Endothelial cell of umbilical vein (primary cell): ENCODE results near the gene SHBG. TPM values are rescaled to one million over a fixed set of nuclear protein-coding genes. Genes with fewer than 3 reads are reported as not detected.

Experiments
- BruUV-seq: library from RNA; stranded (reverse); fragments of 400-500 nt; replicated peaks from 2 replicates; lab custom pipeline; 2021; lab: Mats Ljungman, UMichigan
- CTCF ChIA-PET: fragments of 300-600, 350-600 bp; sonication (Branson Sonifier 250); formaldehyde crosslinking; loops from one replicate; lab custom pipeline; 2021; ENCODE audit warnings: antibody characterized with exemption, inconsistent platforms; lab: Charles Lee
- POLR2A ChIA-PET: fragments of 300-600, 350-600 bp; sonication (Branson Sonifier 250); formaldehyde crosslinking; loops from one replicate; lab custom pipeline; 2021; ENCODE audit warnings: antibody characterized with exemption, inconsistent platforms; lab: Charles Lee
- DNase-seq: peaks from one replicate; pipeline ENCODE4 v3.0.0-alpha.2; 2011; ENCODE audit warnings: low read depth, low spot score
- FAIRE-seq: peaks from 2 replicates; lab custom pipeline; 2011; peaks lifted over from hg19 to GRCh38; lab: Jason Lieb, UNC
- H2AFZ ChIP-seq: 2 replicates; pipeline ENCODE4 v1.6.0; 2012; ENCODE audit warnings: low read depth, low read length, control low read depth, inconsistent platforms
- H3K27ac ChIP-seq: 2 replicates; pipeline ENCODE4 v1.5.1; 2011; ENCODE audit warnings: low read depth, mild to moderate bottlenecking, control low read depth, low read length, moderate library complexity; ENCODE audit not compliant: insufficient read depth
- H3K27me3 ChIP-seq, 2 experiments: 2 replicates each; pipeline versions ENCODE4 v1.6.0 to v1.6.1; 2011; ENCODE audit warnings: low read length in 2 of 2, mixed read lengths in 1 of 2; ENCODE audit not compliant: control insufficient read depth in 2 of 2, insufficient read depth in 2 of 2
- H3K36me3 ChIP-seq, 2 experiments: 2 replicates in 1 of 2; 3 replicates in 1 of 2; pipeline ENCODE4 v1.5.1; 2011; ENCODE audit warnings: low read length in 2 of 2, mild to moderate bottlenecking in 1 of 2, moderate library complexity in 1 of 2; ENCODE audit not compliant: control insufficient read depth in 2 of 2, insufficient read depth in 2 of 2; ENCODE audit errors: extremely low read depth in 1 of 2
- H3K4me1 ChIP-seq: 3 replicates; pipeline ENCODE4 v1.5.1; 2011; ENCODE audit warnings: mild to moderate bottlenecking, low read length; ENCODE audit not compliant: control insufficient read depth, insufficient read depth; ENCODE audit errors: extremely low read depth
- H3K4me2 ChIP-seq: 2 replicates; pipeline ENCODE4 v1.6.1; 2011; ENCODE audit warnings: low read length, control low read depth, mixed read lengths; ENCODE audit not compliant: insufficient read depth
- H3K4me3 ChIP-seq, 3 experiments: fragments of 200-600 bp in 1 of 3; sonication (generic), shearing (Covaris generic) in 1 of 3; replicated peaks in 1 of 3; 2 replicates each; pipeline ENCODE4 v1.5.1; 2011 to 2016; ENCODE audit warnings: control low read depth in 3 of 3, low read length in 3 of 3, mild to moderate bottlenecking in 2 of 3, inconsistent platforms in 1 of 3, low read depth in 1 of 3, moderate library complexity in 1 of 3; ENCODE audit not compliant: insufficient read depth in 1 of 3
- H3K79me2 ChIP-seq: 2 replicates; pipeline ENCODE4 v1.6.0; 2012; ENCODE audit warnings: low read length, inconsistent platforms; ENCODE audit not compliant: control insufficient read depth, insufficient read depth
- H3K9ac ChIP-seq: replicated peaks from 2 replicates; pipeline ENCODE3; 2011; ENCODE audit warnings: low read length, control low read depth; ENCODE audit not compliant: insufficient read depth; ENCODE audit errors: extremely low read depth
- H3K9me1 ChIP-seq: replicated peaks from 3 replicates; pipeline ENCODE4 v1.6.0; 2011; ENCODE audit warnings: mild to moderate bottlenecking, low read length; ENCODE audit not compliant: control insufficient read depth, insufficient read depth; ENCODE audit errors: extremely low read depth
- H3K9me3 ChIP-seq: replicated peaks from 2 replicates; pipeline ENCODE4 v1.5.1; 2012; ENCODE audit warnings: low read length, inconsistent platforms; ENCODE audit not compliant: control insufficient read depth, insufficient read depth
- H4K20me1 ChIP-seq: replicated peaks from 2 replicates; pipeline ENCODE3; 2011; ENCODE audit warnings: mild to moderate bottlenecking, low read length; ENCODE audit not compliant: control insufficient read depth, insufficient read depth; ENCODE audit errors: extremely low read depth
- GATA2 ChIP-seq: IDR thresholded peaks from 2 replicates; pipeline ENCODE4 v1.7.0; 2011; ENCODE audit warnings: low read depth, mild to moderate bottlenecking, moderate library complexity, mixed read lengths, low read length; ENCODE audit not compliant: insufficient read length, insufficient read depth
- dilution Hi-C: fragments of 300-500 bp; cut with MboI; formaldehyde crosslinking; loops from one replicate; pipeline ENCODE4 v1.15.0; 2019; ENCODE audit warnings: low sequenced_read_pairs; ENCODE audit not compliant: extremely low pct_ligation_motif_present
- intact Hi-C: fragments of 100-400 bp; cut with micrococcal nuclease; formaldehyde crosslinking; loops from one replicate; pipeline ENCODE4 v1.10.0; 2022
- polyA plus RNA-seq, 4 experiments: library from polyadenylated mRNA; depleted of rRNA in 3 of 4; stranded (reverse) in 3 of 4; unstranded in 1 of 4; fragments of >200 nt; gene quantifications; 2 replicates each; pipeline versions ENCODE4 v1.2.1 to v1.2.3, GENCODE V29; 2011 to 2012; ENCODE audit warnings: missing spikeins in 1 of 4
- total RNA-seq: library from RNA; stranded (reverse); gene quantifications from 2 replicates; pipeline ENCODE4 v1.2.3, GENCODE V29; 2021
- TF ChIP-seq, protein P1 (sequence below), 2 donors: IDR thresholded peaks; 1 replicate in 1 of 2; 2 replicates in 1 of 2; pipeline ENCODE4 v1.5.1; 2011; ENCODE audit warnings: low read length in 2 of 2, mild to moderate bottlenecking in 2 of 2, moderate library complexity in 2 of 2, control low read depth in 1 of 2, inconsistent platforms in 1 of 2, low read depth in 1 of 2; ENCODE audit not compliant: insufficient read depth in 1 of 2; ENCODE audit errors: extremely low read depth in 1 of 2

Gene SHBG
- total and polyA plus RNA-seq, 2 donors (not counting 3 experiments of a cell fraction or from before 2014, with no cell fraction given) = 0.51 TPM; not detected in 1

GRCh38 chr17:7613769-7614424 is 16.0 kb upstream of the SHBG start:
- Histone ChIP-seq H3K79me2 (peaks cover 49% of the 10 kb centered on the region), H3K4me3 (peak overlapping the region; percentile 55 to 97 (median 73)), H3K9ac (peak overlapping the region; percentile 90), H3K36me3 (no peaks in the 10 kb centered on the region), H4K20me1 (peaks cover 3% of the 10 kb centered on the region), H3K9me1 (no peaks in the 10 kb centered on the region), H3K4me2 (peak overlapping the region; percentile 99), H3K27ac (peak overlapping the region; percentile 56), H3K9me3 (no peaks in the 10 kb centered on the region), H2AFZ (peak overlapping the region; percentile 9), H3K4me1 (peaks cover 24% of the 10 kb centered on the region), H3K27me3 (no peaks in the 10 kb centered on the region)
- TSS peak; percentile 40 for BruUV-seq
- no peak for FAIRE-seq
- intact Hi-C loops (loop anchor here (2.0 to 10.0 kb wide), 3 partner anchors 25 to 231 kb away; partner anchors contain the start of gene SENP3), dilution Hi-C loops (no loop called here)
- ChIA-PET POLR2A (interaction anchor here (2.3 kb wide), 1 partner anchor 13 kb away, joined by 8 read pairs; the partner anchor contains the start of gene SAT2), CTCF (interaction anchor here (1.2 to 2.0 kb wide), 3 partner anchors 14 to 74 kb away, joined by 4 to 11 read pairs (median 5); partner anchors contain the start of genes MPDU1, SAT2 and TP53)
- TF ChIP-seq, protein P1, sequence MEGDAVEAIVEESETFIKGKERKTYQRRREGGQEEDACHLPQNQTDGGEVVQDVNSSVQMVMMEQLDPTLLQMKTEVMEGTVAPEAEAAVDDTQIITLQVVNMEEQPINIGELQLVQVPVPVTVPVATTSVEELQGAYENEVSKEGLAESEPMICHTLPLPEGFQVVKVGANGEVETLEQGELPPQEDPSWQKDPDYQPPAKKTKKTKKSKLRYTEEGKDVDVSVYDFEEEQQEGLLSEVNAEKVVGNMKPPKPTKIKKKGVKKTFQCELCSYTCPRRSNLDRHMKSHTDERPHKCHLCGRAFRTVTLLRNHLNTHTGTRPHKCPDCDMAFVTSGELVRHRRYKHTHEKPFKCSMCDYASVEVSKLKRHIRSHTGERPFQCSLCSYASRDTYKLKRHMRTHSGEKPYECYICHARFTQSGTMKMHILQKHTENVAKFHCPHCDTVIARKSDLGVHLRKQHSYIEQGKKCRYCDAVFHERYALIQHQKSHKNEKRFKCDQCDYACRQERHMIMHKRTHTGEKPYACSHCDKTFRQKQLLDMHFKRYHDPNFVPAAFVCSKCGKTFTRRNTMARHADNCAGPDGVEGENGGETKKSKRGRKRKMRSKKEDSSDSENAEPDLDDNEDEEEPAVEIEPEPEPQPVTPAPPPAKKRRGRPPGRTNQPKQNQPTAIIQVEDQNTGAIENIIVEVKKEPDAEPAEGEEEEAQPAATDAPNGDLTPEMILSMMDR (IDR thresholded peaks at IDR 0.05; ENCODE audit: extremely low read depth in 1 of 2, insufficient read depth in 1 of 2, low read depth in 1 of 2, low read length in 2 of 2) = peak in 1 of 2 donors; percentile 19
- no peak for TF ChIP-seq GATA2
- peak; percentile 21 for DNase-seq
